NT2/D1 (cell line): ENCODE measurements around the gene PGK1.
A peak's percentile ranks its signal among the peaks of the same experiment; 100 is the strongest.
"Not testable (repeated sequence)": the region's sequence is repeated elsewhere in the genome, so short reads cannot be mapped to it uniquely, and the experiment has no call there.

Source experiments
- DNase-seq: peaks from one replicate; pipeline ENCODE4 v3.0.0-alpha.2; 2011; ENCODE audit warnings: low read depth, low spot score
- H3K27me3 ChIP-seq: 2 replicates; pipeline ENCODE4 v1.6.0; 2011; ENCODE audit warnings: mild to moderate bottlenecking; ENCODE audit not compliant: insufficient read length, insufficient read depth
- H3K36me3 ChIP-seq: 2 replicates; pipeline ENCODE4 v1.6.1; 2011; ENCODE audit warnings: mild to moderate bottlenecking, low read length, mixed read lengths; ENCODE audit not compliant: insufficient read depth, insufficient read length
- H3K4me1 ChIP-seq: 2 replicates; pipeline ENCODE4 v1.5.1; 2011; ENCODE audit not compliant: insufficient read depth, insufficient read length
- H3K4me3 ChIP-seq: 2 replicates; pipeline ENCODE4 v1.5.1; 2011; ENCODE audit warnings: low read depth; ENCODE audit not compliant: insufficient read length
- H3K9ac ChIP-seq: 2 replicates; pipeline ENCODE4 v1.6.0; 2011; ENCODE audit warnings: low read depth; ENCODE audit not compliant: insufficient read length
- H3K9me3 ChIP-seq: 2 replicates; pipeline ENCODE4 v1.5.1; 2011; ENCODE audit warnings: mild to moderate bottlenecking, low read length; ENCODE audit not compliant: insufficient read depth
- SUZ12 ChIP-seq: IDR thresholded peaks from 2 replicates; pipeline ENCODE4 v1.6.1; 2011; ENCODE audit not compliant: insufficient read length, insufficient read depth; ENCODE audit errors: extremely low read depth
- YY1 ChIP-seq: IDR thresholded peaks from 2 replicates; pipeline ENCODE4 v1.6.1; 2011; ENCODE audit not compliant: insufficient read length, insufficient read depth
- ZNF274 ChIP-seq: IDR thresholded peaks from 2 replicates; pipeline ENCODE4 v1.6.1; 2011; ENCODE audit warnings: mild to moderate bottlenecking, low read depth, low read length

The PGK1 gene

GRCh38 chrX:78074088-78074487 is 30.0 kb upstream of the PGK1 start:
- Histone ChIP-seq H3K4me3 (no peak overlapping the region), H3K36me3 (no peaks in the 10 kb centered on the region), H3K9me3 (peaks cover 17% of the 10 kb centered on the region), H3K4me1 (no peaks in the 10 kb centered on the region), H3K9ac (no peak overlapping the region), H3K27me3 (no peaks in the 10 kb centered on the region)
- TF ChIP-seq SUZ12 (no peak), YY1 (no peak), ZNF274 (no peak)
- no peak for DNase-seq

- TF ChIP-seq SUZ12 (no peak), ZNF274 (no peak), YY1 (no peak)
- Histone ChIP-seq H3K27me3 (no peaks in the 10 kb centered on the region), H3K9me3 (peaks cover 12% of the 10 kb centered on the region), H3K36me3 (no peaks in the 10 kb centered on the region), H3K9ac (no peak overlapping the region), H3K4me3 (no peak overlapping the region), H3K4me1 (no peaks in the 10 kb centered on the region)
- no peak for DNase-seq
Observed at GRCh38 chrX:78075787-78076389, 28.2 kb upstream of the PGK1 start.

GRCh38 chrX:78081413-78081812 is 22.6 kb upstream of the PGK1 start:
- H3K9me3 ChIP-seq = not testable (repeated sequence)

GRCh38 chrX:78092296-78092695 is 11.8 kb upstream of the PGK1 start:
- no peaks in the 10 kb centered on the region for H3K36me3 ChIP-seq
- DNase-seq = no peak
- TF ChIP-seq ZNF274 = no peak
- TF ChIP-seq SUZ12 = no peak
- no peak for TF ChIP-seq YY1

More at GRCh38 chrX:78081413-78081812, 22.6 kb upstream of the PGK1 start:
- H3K4me1 ChIP-seq, H3K4me3 ChIP-seq, H3K36me3 ChIP-seq, H3K27me3 ChIP-seq, DNase-seq, H3K9ac ChIP-seq: not testable (repeated sequence)

GRCh38 chrX:78098108-78098507 is 5.9 kb upstream of the PGK1 start:
- Histone ChIP-seq H3K36me3 (no peaks in the 10 kb centered on the region), H3K4me3 (no peak overlapping the region), H3K4me1 (peaks cover under 1% of the 10 kb centered on the region), H3K9ac (no peak overlapping the region), H3K27me3 (no peaks in the 10 kb centered on the region), H3K9me3 (no peaks in the 10 kb centered on the region)
- no peak for TF ChIP-seq ZNF274
- no peak for TF ChIP-seq YY1
- no peak for TF ChIP-seq SUZ12
- DNase-seq = no peak

More at GRCh38 chrX:78092296-78092695, 11.8 kb upstream of the PGK1 start:
- H3K9ac ChIP-seq = no peak overlapping the region
- no peaks in the 10 kb centered on the region for H3K27me3 ChIP-seq
- H3K4me1 ChIP-seq = peaks cover 5% of the 10 kb centered on the region
- no peak overlapping the region for H3K4me3 ChIP-seq
- no peaks in the 10 kb centered on the region for H3K9me3 ChIP-seq

- DNase-seq = no peak
- peaks cover 23% of the 10 kb centered on the region for H3K36me3 ChIP-seq
- H3K9me3 ChIP-seq = no peaks in the 10 kb centered on the region
- no peak for TF ChIP-seq YY1
- no peak for TF ChIP-seq SUZ12
- TF ChIP-seq ZNF274 = no peak
- H3K27me3 ChIP-seq = no peaks in the 10 kb centered on the region
- no peaks in the 10 kb centered on the region for H3K4me1 ChIP-seq
- no peak overlapping the region for H3K9ac ChIP-seq
- H3K4me3 ChIP-seq = no peak overlapping the region
Observed at GRCh38 chrX:78102091-78102490, 2.0 kb upstream of the PGK1 start.

GRCh38 chrX:78103001-78103622 is 936 bp upstream of the PGK1 start:
- no peak for DNase-seq
- no peaks in the 10 kb centered on the region for H3K27me3 ChIP-seq
- H3K9ac ChIP-seq = peak overlapping the region; percentile 42
- peak overlapping the region; percentile 39 for H3K4me3 ChIP-seq
- no peak for TF ChIP-seq ZNF274
- no peak for TF ChIP-seq YY1
- TF ChIP-seq SUZ12 = no peak
- H3K9me3 ChIP-seq = no peaks in the 10 kb centered on the region
- peaks cover 32% of the 10 kb centered on the region for H3K36me3 ChIP-seq
- no peaks in the 10 kb centered on the region for H3K4me1 ChIP-seq
